Trophoblast cell (in vitro differentiated cells and primary cell): ENCODE data around the gene POU3F3.

Source experiments
- DNase-seq, 2 donors: peaks; one replicate each; pipeline ENCODE4 v3.0.0-alpha.2; 2016
- H2AFZ ChIP-seq: 2 replicates; pipeline ENCODE4 v1.6.1; 2013; ENCODE audit warnings: low read length, moderate library complexity, mild to moderate bottlenecking; ENCODE audit not compliant: insufficient read depth, poor library complexity
- H2AK5ac ChIP-seq: 2 replicates; pipeline ENCODE4 v1.6.1; 2013; ENCODE audit warnings: mild to moderate bottlenecking, low read length
- H2BK120ac ChIP-seq: 2 replicates; pipeline ENCODE4 v1.6.1; 2013; ENCODE audit warnings: low read length, mild to moderate bottlenecking, moderate library complexity; ENCODE audit not compliant: insufficient read depth, poor library complexity
- H2BK12ac ChIP-seq: 2 replicates; pipeline ENCODE4 v1.6.1; 2013; ENCODE audit warnings: mild to moderate bottlenecking, low read length, moderate library complexity
- H2BK5ac ChIP-seq: 2 replicates; pipeline ENCODE4 v1.6.1; 2013; ENCODE audit warnings: low read length, low read depth, moderate library complexity, mild to moderate bottlenecking; ENCODE audit not compliant: poor library complexity
- H3K14ac ChIP-seq: 2 replicates; pipeline ENCODE4 v1.6.1; 2013; ENCODE audit warnings: mild to moderate bottlenecking, low read length
- H3K18ac ChIP-seq: 2 replicates; pipeline ENCODE4 v1.6.1; 2013; ENCODE audit warnings: mild to moderate bottlenecking, low read length
- H3K23ac ChIP-seq: 2 replicates; pipeline ENCODE4 v1.6.1; 2013; ENCODE audit warnings: low read length
- H3K27ac ChIP-seq: 2 replicates; pipeline ENCODE4 v1.5.1; 2013; ENCODE audit warnings: low read depth, mild to moderate bottlenecking, inconsistent platforms, low read length, moderate library complexity
- H3K27me3 ChIP-seq: 2 replicates; pipeline ENCODE4 v1.6.1; 2013; ENCODE audit warnings: inconsistent platforms, mild to moderate bottlenecking, low read length, moderate library complexity; ENCODE audit not compliant: insufficient read depth
- H3K36me3 ChIP-seq, 2 experiments: 1 replicate in 1 of 2; 2 replicates in 1 of 2; pipeline ENCODE4 v1.6.1; 2013; ENCODE audit warnings: low read length in 2 of 2, mild to moderate bottlenecking in 2 of 2, moderate library complexity in 1 of 2; ENCODE audit not compliant: insufficient read depth in 2 of 2, control insufficient read depth in 1 of 2
- H3K4ac ChIP-seq: 2 replicates; pipeline ENCODE4 v1.6.1; 2013; ENCODE audit warnings: low read depth, mild to moderate bottlenecking, low read length, moderate library complexity
- H3K4me1 ChIP-seq, 2 experiments: 1 replicate in 1 of 2; 2 replicates in 1 of 2; pipeline ENCODE4 v1.6.1; 2013; ENCODE audit warnings: low read length in 2 of 2, mild to moderate bottlenecking in 2 of 2, moderate library complexity in 1 of 2; ENCODE audit not compliant: insufficient read depth in 2 of 2, control insufficient read depth in 1 of 2
- H3K4me2 ChIP-seq: 2 replicates; pipeline ENCODE4 v1.6.1; 2013; ENCODE audit warnings: inconsistent platforms, mild to moderate bottlenecking, low read length, moderate library complexity
- H3K4me3 ChIP-seq: 2 replicates; pipeline ENCODE4 v1.5.1; 2013; ENCODE audit warnings: mild to moderate bottlenecking, low read depth, low read length, inconsistent platforms
- H3K79me1 ChIP-seq: one replicate; pipeline ENCODE4 v1.6.1; 2013; ENCODE audit warnings: low read length
- H3K79me2 ChIP-seq: 2 replicates; pipeline ENCODE4 v1.6.1; 2013; ENCODE audit warnings: low read length, mild to moderate bottlenecking; ENCODE audit not compliant: control insufficient read depth, insufficient read depth, poor library complexity
- H3K9ac ChIP-seq: 2 replicates; pipeline ENCODE4 v1.6.1; 2013; ENCODE audit warnings: mild to moderate bottlenecking, low read length
- H3K9me3 ChIP-seq: 2 replicates; pipeline ENCODE4 v1.6.1; 2013; ENCODE audit warnings: low read depth, mild to moderate bottlenecking, control low read depth, inconsistent platforms, low read length; ENCODE audit not compliant: insufficient read depth
- H4K12ac ChIP-seq: 2 replicates; pipeline ENCODE4 v1.6.1; 2013; ENCODE audit warnings: low read depth, mild to moderate bottlenecking, low read length, moderate library complexity
- H4K8ac ChIP-seq: 2 replicates; pipeline ENCODE4 v1.6.1; 2013; ENCODE audit warnings: low read depth, mild to moderate bottlenecking, low read length, moderate library complexity
- H4K91ac ChIP-seq: one replicate; pipeline ENCODE4 v1.6.1; 2013; ENCODE audit warnings: low read depth, mild to moderate bottlenecking, low read length, moderate library complexity
- WGBS: extraction: QIAGEN DNeasy Blood & Tissue Kit; methylation state at CpG from one replicate; pipeline ENCODE4 v1.1.7; 2013; ENCODE audit warnings: missing lambda C conversion rate; ENCODE audit not compliant: insufficient read length, insufficient coverage; ENCODE audit errors: extremely low coverage; 5-methylcytosine and 5-hydroxymethylcytosine counted together

POU3F3 gene

GRCh38 chr2:104885119-104885782, 31.3 kb downstream of the POU3F3 start:
- no peaks in the 10 kb centered on the region for H3K79me1 ChIP-seq
- DNase-seq: peak; percentile 4 to 46
- H3K36me3 ChIP-seq: no peaks in the 10 kb centered on the region
- no peak overlapping the region for H2BK12ac ChIP-seq
- no peaks in the 10 kb centered on the region for H3K9me3 ChIP-seq
- H4K8ac ChIP-seq: no peak overlapping the region
- no peak overlapping the region for H3K14ac ChIP-seq
- no peak overlapping the region for H2BK120ac ChIP-seq
- H3K27ac ChIP-seq: no peak overlapping the region
- no peaks in the 10 kb centered on the region for H3K27me3 ChIP-seq
- no peak overlapping the region for H3K9ac ChIP-seq
- no peak overlapping the region for H4K12ac ChIP-seq
- no peak overlapping the region for H3K4ac ChIP-seq
- H2AK5ac ChIP-seq: no peak overlapping the region
- H3K18ac ChIP-seq: no peak overlapping the region
- no peak overlapping the region for H4K91ac ChIP-seq
- no CpG with 5 or more reads among the region's 5 CpGs for WGBS
- H2BK5ac ChIP-seq: no peak overlapping the region
- no peak overlapping the region for H3K23ac ChIP-seq
- no peaks in the 10 kb centered on the region for H3K4me1 ChIP-seq
- no peak overlapping the region for H3K4me3 ChIP-seq
- H2AFZ ChIP-seq: no peak overlapping the region
- H3K79me2 ChIP-seq: no peaks in the 10 kb centered on the region
- no peak overlapping the region for H3K4me2 ChIP-seq

- Histone ChIP-seq H4K91ac (no peak overlapping the region), H3K4me2 (no peak overlapping the region), H3K4me3 (no peak overlapping the region), H2AK5ac (no peak overlapping the region), H3K9ac (no peak overlapping the region), H2BK12ac (no peak overlapping the region), H3K79me2 (no peaks in the 10 kb centered on the region), H3K4ac (no peak overlapping the region), H3K79me1 (no peaks in the 10 kb centered on the region), H3K18ac (no peak overlapping the region), H3K36me3 (no peaks in the 10 kb centered on the region), H3K4me1 (no peaks in the 10 kb centered on the region), H4K8ac (no peak overlapping the region), H2BK5ac (no peak overlapping the region), H3K27ac (no peak overlapping the region), H3K14ac (no peak overlapping the region), H2AFZ (no peak overlapping the region), H3K23ac (no peak overlapping the region), H4K12ac (no peak overlapping the region), H3K27me3 (no peaks in the 10 kb centered on the region), H2BK120ac (no peak overlapping the region), H3K9me3 (no peaks in the 10 kb centered on the region)
- no peak for DNase-seq
- WGBS: no CpG with 5 or more reads among the region's 6 CpGs
Measured at GRCh38 chr2:104887676-104888075, 33.8 kb downstream of the POU3F3 start.

GRCh38 chr2:104888489-104889258, 34.8 kb downstream of the POU3F3 start:
- H2BK12ac ChIP-seq: no peak overlapping the region

GRCh38 chr2:104889291-104889959, 35.5 kb downstream of the POU3F3 start:
- Histone ChIP-seq H3K9me3 (no peaks in the 10 kb centered on the region), H3K14ac (no peak overlapping the region), H4K91ac (no peak overlapping the region), H3K18ac (no peak overlapping the region), H2BK120ac (no peak overlapping the region), H2BK5ac (no peak overlapping the region), H3K36me3 (no peaks in the 10 kb centered on the region), H3K23ac (no peak overlapping the region), H3K9ac (no peak overlapping the region), H3K4me3 (no peak overlapping the region), H2AK5ac (no peak overlapping the region), H3K27me3 (no peaks in the 10 kb centered on the region), H3K79me1 (no peaks in the 10 kb centered on the region), H2BK12ac (no peak overlapping the region), H3K4ac (no peak overlapping the region), H2AFZ (no peak overlapping the region), H4K8ac (no peak overlapping the region), H3K4me2 (no peak overlapping the region), H4K12ac (no peak overlapping the region), H3K4me1 (no peaks in the 10 kb centered on the region), H3K27ac (no peak overlapping the region), H3K79me2 (no peaks in the 10 kb centered on the region)
- no peak for DNase-seq
- WGBS: no CpG with 5 or more reads among the region's 8 CpGs

More at GRCh38 chr2:104888489-104889258, 34.8 kb downstream of the POU3F3 start:
- WGBS: no CpG with 5 or more reads among the region's 7 CpGs
- no peak overlapping the region for H3K18ac ChIP-seq
- H2BK120ac ChIP-seq: no peak overlapping the region
- H3K79me1 ChIP-seq: no peaks in the 10 kb centered on the region
- H2AFZ ChIP-seq: no peak overlapping the region
- no peak overlapping the region for H3K27ac ChIP-seq
- no peaks in the 10 kb centered on the region for H3K9me3 ChIP-seq
- H3K4me3 ChIP-seq: no peak overlapping the region
- no peak overlapping the region for H2BK5ac ChIP-seq
- H4K12ac ChIP-seq: no peak overlapping the region
- no peak overlapping the region for H4K91ac ChIP-seq
- no peak overlapping the region for H3K4ac ChIP-seq
- H3K9ac ChIP-seq: no peak overlapping the region
- no peak overlapping the region for H4K8ac ChIP-seq
- no peak for DNase-seq
- no peaks in the 10 kb centered on the region for H3K4me1 ChIP-seq
- H3K27me3 ChIP-seq: no peaks in the 10 kb centered on the region
- H3K14ac ChIP-seq: no peak overlapping the region
- no peak overlapping the region for H3K23ac ChIP-seq
- no peaks in the 10 kb centered on the region for H3K36me3 ChIP-seq
- no peak overlapping the region for H3K4me2 ChIP-seq
- no peaks in the 10 kb centered on the region for H3K79me2 ChIP-seq
- H2AK5ac ChIP-seq: no peak overlapping the region
